Muscle of leg (tissue), 16 donors: ENCODE data around the gene LMAN1L. TPM values are rescaled to one million over a fixed set of nuclear protein-coding genes. Genes with fewer than 3 reads are reported as not detected.
A peak's percentile ranks its signal among the peaks of the same experiment; 100 is the strongest.

Source experiments
- DNase-seq: peaks from one replicate; pipeline ENCODE4 v3.0.0; 2013
- H3K27ac ChIP-seq: one replicate; pipeline ENCODE4 v1.5.1; 2013; ENCODE audit warnings: mild to moderate bottlenecking, low read length, control low read depth
- H3K27me3 ChIP-seq: one replicate; pipeline ENCODE4 v1.6.1; 2013; ENCODE audit warnings: low read length; ENCODE audit not compliant: control insufficient read depth, insufficient read depth
- H3K36me3 ChIP-seq: one replicate; pipeline ENCODE4 v1.6.1; 2013; ENCODE audit warnings: low read length; ENCODE audit not compliant: control insufficient read depth, insufficient read depth
- H3K4me1 ChIP-seq: one replicate; pipeline ENCODE4 v1.6.1; 2013; ENCODE audit warnings: low read length; ENCODE audit not compliant: control insufficient read depth, insufficient read depth
- H3K4me3 ChIP-seq: one replicate; pipeline ENCODE4 v1.5.1; 2013; ENCODE audit warnings: low read length, control low read depth
- H3K9me3 ChIP-seq: replicated peaks from 2 replicates; pipeline ENCODE4 v1.6.1; 2013; ENCODE audit warnings: low read depth, low read length; ENCODE audit not compliant: control insufficient read depth
- WGBS: methylation state at CpG from one replicate; pipeline ENCODE4 v1.1.5; 2013; ENCODE audit warnings: missing lambda C conversion rate; ENCODE audit not compliant: insufficient coverage; 5-methylcytosine and 5-hydroxymethylcytosine counted together
- long read RNA-seq, 11 donors: transcript quantifications; one replicate each; lab custom pipeline, GENCODE V29; 2026
- polyA plus RNA-seq, 8 donors: library from polyadenylated mRNA; unstranded; fragments of 120-200 nt; gene quantifications; one replicate each; pipeline versions ENCODE4 v1.2.1 to v1.2.3, GENCODE V29; 2013; ENCODE audit warnings: inconsistent platforms in 1 of 8, low replicate concordance in 1 of 8; ENCODE audit not compliant: insufficient read length in 8 of 8, insufficient read depth in 1 of 8
- total RNA-seq: library from RNA; stranded (reverse); fragments of 120-200 nt; gene quantifications from one replicate; pipeline ENCODE4 v1.2.4, GENCODE V29; 2013

LMAN1L gene
- 0.04 TPM for total RNA-seq
- polyA plus RNA-seq = under 1 TPM in 2 of 8 donors, not detected in 6; 0.22 to 0.27 TPM
- long read RNA-seq, donor 1 = 0 reads
- long read RNA-seq, donor 2 = 0 reads
- long read RNA-seq, donor 3 = 0 reads
- long read RNA-seq, donor 4 = 0 reads
- long read RNA-seq, donor 5 = 0 reads
- long read RNA-seq, donor 6 = 0 reads
- long read RNA-seq, donor 7 = 0 reads
- long read RNA-seq, donor 8 = 0 reads
- long read RNA-seq, donor 9 = 0 reads
- long read RNA-seq, donor 10 = 0 reads
- long read RNA-seq, donor 11 = 0 reads

DNA sequence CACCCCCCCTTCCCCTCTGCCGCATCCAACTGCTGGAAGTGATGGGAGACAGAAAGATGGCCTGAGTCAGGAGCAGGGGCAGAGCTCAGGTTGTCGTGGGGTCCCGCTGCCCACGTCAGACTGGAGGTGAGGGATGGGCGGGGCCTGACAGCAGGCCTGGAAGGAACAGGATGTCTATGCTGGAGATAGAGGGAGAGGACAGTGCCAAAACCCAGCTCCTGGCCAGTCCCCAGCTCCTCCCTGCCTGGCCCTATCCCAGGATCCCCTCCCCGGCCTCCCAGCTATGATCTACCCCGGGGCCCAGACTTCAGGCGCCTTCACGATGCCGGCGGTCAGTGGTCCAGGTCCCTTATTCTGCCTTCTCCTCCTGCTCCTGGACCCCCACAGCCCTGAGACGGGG, at the start of gene LMAN1L:
TSS of gene LMAN1L (plus strand) at position 303 of the 400 bp plus-strand sequence. CDS start at position 323, 20 bp downstream.
- Histone ChIP-seq H3K4me1 (peaks cover 2% of the 10 kb centered on the region), H3K36me3 (no peaks in the 10 kb centered on the region), H3K9me3 (no peaks in the 10 kb centered on the region), H3K27ac (no peak within 1 kb of the TSS), H3K27me3 (peaks cover 2% of the 10 kb centered on the region), H3K4me3 (no peak within 1 kb of the TSS)
- no peak for DNase-seq
- 38% methylated on average over 6 of the region's 12 CpGs for WGBS

DNA sequence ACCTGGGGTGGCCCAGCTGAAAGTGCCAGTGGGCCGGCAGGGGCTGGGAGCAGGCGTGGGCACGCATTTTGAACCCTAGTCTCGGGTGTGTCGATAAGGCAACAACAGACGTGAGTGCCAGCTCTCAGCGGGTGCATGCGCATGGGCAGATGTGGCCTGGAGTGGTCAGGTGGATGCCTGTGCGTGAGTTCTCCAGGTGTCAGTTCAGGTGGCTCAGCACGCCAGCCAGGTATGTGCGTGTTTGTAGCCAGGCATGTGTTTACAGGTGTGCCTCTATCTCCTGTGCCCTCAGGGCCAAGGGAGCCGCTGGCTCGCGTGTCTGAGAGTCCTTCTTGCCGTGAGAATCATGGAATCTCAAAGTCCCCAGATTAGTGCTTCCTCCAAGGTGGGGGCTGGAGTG, 49.2 kb upstream of the LMAN1L start:
- DNase-seq = no peak

DNA sequence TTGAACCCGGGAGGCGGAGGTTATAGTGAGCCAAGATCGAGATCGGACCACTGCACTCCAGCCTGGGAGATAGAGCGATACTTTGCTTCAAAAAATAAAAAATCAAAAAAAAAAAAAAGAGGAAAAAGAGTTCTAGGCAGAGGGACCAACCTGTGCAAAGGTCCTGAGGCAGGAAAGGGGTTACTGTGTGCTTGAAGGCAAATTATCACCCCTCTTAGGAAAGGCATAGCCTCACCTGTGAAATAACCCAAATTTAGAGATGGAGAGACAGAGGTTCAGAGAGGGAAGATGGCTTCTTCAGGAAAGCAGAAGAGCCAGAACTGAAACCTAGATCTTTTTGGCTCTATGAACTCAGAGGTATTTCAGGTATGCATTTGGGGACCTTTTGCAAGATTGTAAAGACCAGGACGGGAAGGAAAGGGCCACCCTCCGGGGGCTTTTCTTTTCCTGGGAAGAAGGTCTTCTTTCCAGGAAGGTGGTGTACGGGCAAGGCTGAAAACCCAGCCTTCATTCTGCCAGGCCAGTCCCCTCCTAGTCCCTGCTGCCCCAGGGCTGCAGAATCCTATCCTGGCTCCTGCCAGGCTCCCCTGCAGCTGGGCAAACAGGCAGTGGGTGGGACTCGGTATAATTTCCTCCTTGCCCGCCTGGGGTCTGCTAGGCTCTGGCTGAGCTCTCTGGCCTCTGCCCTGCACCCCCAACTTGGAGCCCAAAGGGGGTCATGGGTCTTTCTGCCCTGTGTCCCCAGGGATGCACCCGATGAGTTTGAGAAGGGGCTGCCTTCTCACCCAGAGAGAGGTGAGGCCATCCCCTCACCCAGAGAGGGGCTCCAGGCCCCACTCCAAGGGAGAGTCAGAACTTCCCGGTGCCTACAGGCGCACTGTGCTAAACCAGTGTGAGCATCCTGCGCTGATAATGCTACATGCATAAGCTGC, 45.2 kb upstream of the LMAN1L start:
- Histone ChIP-seq H3K27me3 (peaks cover 7% of the 10 kb centered on the region), H3K4me1 (peaks cover 15% of the 10 kb centered on the region), H3K27ac (no peak overlapping the region), H3K9me3 (no peaks in the 10 kb centered on the region), H3K4me3 (no peak overlapping the region), H3K36me3 (no peaks in the 10 kb centered on the region)
- WGBS = 70% methylated on average over 7 of the region's 14 CpGs
- no peak for DNase-seq

More for the DNA sequence above, 49.2 kb upstream of the LMAN1L start:
- no peaks in the 10 kb centered on the region for H3K9me3 ChIP-seq
- 82% methylated on average over 15 of the region's 15 CpGs for WGBS
- H3K36me3 ChIP-seq = no peaks in the 10 kb centered on the region
- H3K27ac ChIP-seq = no peak overlapping the region
- no peaks in the 10 kb centered on the region for H3K27me3 ChIP-seq
- peaks cover 17% of the 10 kb centered on the region for H3K4me1 ChIP-seq
- H3K4me3 ChIP-seq = no peak overlapping the region

DNA sequence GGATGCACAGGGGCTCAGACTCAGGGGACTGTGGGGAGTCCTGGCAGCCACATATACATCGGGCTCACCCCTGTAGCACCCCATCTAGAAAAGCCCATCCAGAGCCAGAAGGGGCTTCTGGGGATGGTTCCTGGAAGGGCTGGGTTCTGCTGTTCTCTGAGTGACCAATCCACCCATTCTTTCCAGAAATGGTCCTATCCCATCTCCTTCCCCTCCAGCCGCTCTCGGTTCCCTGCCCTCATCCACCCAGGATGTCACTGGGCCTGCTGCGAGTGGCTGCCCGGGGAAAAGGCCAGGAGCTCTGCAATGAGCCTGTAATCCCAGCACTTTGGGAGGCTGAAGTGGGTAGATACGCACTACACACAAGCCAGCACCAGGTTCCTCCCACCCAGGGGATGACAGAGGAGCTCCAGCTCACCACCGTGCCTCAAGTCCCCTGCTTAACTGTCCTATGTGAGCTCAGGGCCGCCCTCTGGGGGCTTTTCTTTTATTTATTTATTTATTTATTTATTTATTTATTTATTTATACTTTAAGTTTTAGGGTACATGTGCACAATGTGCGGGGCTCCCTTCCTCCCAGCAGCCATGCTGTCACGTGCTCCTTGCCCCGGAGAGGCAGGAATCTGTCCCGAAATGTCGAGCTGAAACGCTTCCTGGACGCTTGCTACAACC, 44.4 kb upstream of the LMAN1L start:
- Histone ChIP-seq H3K36me3 (no peaks in the 10 kb centered on the region), H3K9me3 (no peaks in the 10 kb centered on the region), H3K27ac (no peak overlapping the region), H3K27me3 (peaks cover 10% of the 10 kb centered on the region), H3K4me1 (peaks cover 6% of the 10 kb centered on the region), H3K4me3 (no peak overlapping the region)
- WGBS = 13% methylated on average over 3 of the region's 15 CpGs
- DNase-seq = no peak

DNA sequence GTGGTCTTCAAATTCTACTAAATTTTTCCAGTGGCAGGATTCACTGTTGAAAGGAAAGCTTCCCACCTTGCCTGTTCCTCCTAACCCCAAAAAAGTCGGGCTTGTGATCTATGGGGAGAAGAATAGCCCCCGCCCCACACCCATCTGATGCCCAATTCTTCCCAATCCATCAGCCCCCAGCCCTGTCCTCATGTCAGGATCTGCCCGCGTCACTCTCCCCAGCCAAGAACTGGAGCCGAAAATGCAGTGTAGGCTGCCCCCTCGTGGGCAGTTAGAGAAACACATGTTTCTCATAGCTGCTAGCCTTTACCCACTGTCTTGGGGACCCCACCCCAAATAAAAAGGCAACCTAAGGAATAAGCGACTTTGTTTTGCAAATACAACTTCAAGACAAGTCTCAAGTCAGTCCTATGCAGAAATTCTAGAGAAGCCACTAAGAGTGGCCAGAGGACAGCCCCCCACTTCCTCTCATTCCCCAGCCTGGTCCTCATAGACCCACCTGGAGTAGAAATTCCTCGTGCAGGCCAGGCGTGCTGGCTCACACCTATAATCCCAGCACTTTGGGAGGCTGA, 43.8 kb upstream of the LMAN1L start:
- WGBS = 10% methylated on average over 5 of the region's 9 CpGs
- peak; percentile 70 for DNase-seq
- no peaks in the 10 kb centered on the region for H3K9me3 ChIP-seq
- H3K36me3 ChIP-seq = no peaks in the 10 kb centered on the region
- no peak overlapping the region for H3K27ac ChIP-seq
- peaks cover 6% of the 10 kb centered on the region for H3K4me1 ChIP-seq
- peaks cover 13% of the 10 kb centered on the region for H3K27me3 ChIP-seq
- no peak overlapping the region for H3K4me3 ChIP-seq

DNA sequence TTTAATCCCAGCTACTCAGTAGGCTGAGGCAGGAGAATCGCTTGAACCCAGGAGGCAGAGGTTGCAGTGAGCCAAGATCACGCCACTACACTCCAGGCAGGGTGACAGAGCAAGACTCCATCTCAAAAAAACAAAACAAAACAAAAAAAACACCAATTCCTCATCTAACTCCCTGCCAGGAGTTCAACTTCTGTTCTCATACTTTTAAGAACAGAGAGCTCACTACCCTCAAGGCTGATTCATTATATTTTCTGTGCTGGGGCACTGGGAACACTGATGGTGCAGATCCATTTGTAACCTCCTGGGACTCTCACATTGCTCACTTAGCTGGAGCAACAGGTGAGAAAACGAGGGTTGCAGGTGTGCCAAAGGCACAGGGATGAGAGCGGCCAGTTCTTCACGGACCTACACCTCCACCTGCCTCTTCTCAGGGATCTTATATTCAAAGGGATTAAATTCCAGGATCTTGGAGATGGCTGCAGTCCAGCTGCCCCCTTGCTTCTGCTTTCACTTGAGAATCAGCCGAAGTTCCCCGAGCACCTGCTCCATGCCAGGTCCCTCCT, 43.1 kb upstream of the LMAN1L start:
- Histone ChIP-seq H3K4me1 (peaks cover 4% of the 10 kb centered on the region), H3K4me3 (no peak overlapping the region), H3K27ac (no peak overlapping the region), H3K9me3 (no peaks in the 10 kb centered on the region), H3K27me3 (peaks cover 13% of the 10 kb centered on the region), H3K36me3 (no peaks in the 10 kb centered on the region)
- WGBS = 64% methylated on average over 5 of the region's 7 CpGs
- no peak for DNase-seq

DNA sequence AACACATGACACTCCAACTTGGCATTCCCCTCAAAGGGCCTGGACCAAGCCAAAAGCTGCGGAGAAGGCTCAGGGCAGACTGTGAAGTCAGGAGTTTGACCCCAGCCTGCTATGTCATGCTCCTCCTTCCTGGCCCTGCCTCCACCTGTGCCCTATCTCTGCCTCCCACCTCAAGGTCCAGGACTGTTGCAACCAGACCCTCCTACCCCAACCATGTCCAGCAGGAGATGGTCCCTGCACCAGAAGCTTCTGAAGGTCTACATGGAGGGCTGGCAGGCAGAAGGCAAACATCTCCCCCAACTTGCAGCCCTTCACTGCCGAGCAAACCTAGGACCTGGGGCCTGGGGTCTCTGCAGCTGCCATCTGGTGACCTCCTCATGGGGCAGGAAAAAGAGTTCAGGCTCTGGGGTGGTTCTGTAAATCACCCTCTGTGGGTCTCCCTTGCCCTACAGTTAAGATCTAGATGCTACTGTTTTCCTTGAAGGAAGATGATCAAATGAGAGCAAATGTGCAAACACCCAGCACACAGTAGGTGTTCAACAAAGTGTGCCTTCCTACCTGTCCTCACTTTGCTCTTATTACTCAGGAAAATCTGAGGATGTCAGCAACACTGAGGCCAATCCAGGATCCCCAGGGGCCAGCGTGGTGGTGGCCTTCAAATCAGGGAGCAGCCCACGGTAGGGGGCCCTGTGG, 42.3 kb upstream of the LMAN1L start:
- Histone ChIP-seq H3K36me3 (no peaks in the 10 kb centered on the region), H3K4me3 (no peak overlapping the region), H3K27ac (no peak overlapping the region), H3K9me3 (no peaks in the 10 kb centered on the region), H3K27me3 (peaks cover 13% of the 10 kb centered on the region), H3K4me1 (peaks cover 4% of the 10 kb centered on the region)
- WGBS = 46% methylated on average over 3 of the region's 4 CpGs
- DNase-seq = no peak

DNA sequence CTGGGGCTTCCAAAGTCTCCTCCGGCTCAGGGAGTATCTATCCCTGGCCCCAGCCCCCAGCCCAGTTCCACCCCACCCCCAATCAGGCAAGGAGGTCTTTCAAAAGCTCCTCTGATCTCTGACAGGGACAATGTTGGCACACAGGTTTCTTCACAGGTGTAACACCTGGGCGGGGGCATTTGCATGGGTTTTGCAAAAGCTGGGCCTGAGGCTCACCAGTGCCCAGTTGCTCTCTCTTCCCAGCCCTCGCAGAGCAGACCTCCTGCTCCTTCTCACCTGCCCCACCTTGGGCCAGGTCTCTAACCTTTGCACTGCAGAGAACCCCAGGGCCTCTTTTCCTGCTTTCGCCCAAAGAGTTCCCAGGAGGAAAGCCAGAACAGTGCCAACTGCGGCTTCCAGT, 39.3 kb upstream of the LMAN1L start:
- H3K36me3 ChIP-seq = no peaks in the 10 kb centered on the region
- H3K4me3 ChIP-seq = no peak overlapping the region
- peaks cover 13% of the 10 kb centered on the region for H3K27me3 ChIP-seq
- H3K27ac ChIP-seq = no peak overlapping the region
- H3K9me3 ChIP-seq = no peaks in the 10 kb centered on the region
- 76% methylated on average over 5 of the region's 5 CpGs for WGBS
- DNase-seq = no peak
- peaks cover 25% of the 10 kb centered on the region for H3K4me1 ChIP-seq

DNA sequence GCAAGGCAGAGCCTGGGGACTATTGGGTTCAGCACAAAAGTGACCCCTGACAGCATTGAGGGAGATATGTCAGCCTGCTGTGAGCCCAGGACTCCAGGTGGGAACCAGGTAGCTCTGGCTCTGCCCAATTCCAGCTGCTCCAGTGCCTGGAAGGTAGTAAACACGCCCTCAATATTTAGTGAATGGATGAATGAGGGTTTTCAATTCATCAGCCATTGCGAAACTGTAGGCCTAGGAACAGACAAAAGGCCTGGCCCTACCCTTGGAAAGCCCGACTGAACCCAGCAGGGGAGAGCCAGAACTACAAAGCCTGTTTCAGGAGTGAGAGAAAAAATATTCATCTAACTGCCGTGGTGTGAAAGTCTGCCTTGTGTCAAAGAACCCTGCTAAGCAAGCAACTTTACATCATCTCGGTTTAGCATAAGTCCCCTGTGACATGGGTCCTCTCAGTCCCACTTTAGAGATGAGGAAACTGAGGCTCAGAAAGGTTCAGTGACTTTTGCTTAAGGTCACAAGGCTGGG, 38.8 kb upstream of the LMAN1L start:
- Histone ChIP-seq H3K4me3 (no peak overlapping the region), H3K27me3 (peaks cover 13% of the 10 kb centered on the region), H3K4me1 (peaks cover 21% of the 10 kb centered on the region), H3K27ac (no peak overlapping the region), H3K9me3 (no peaks in the 10 kb centered on the region), H3K36me3 (no peaks in the 10 kb centered on the region)
- 67% methylated on average over 2 of the region's 5 CpGs for WGBS
- no peak for DNase-seq
